NCI-H748 (cell line): ENCODE data around the gene CCN2.

Source experiments
- DNase-seq: peaks from one replicate; lab custom pipeline; 2025; ENCODE audit not compliant: unreplicated experiment; lab: John Stamatoyannopoulos, UW

The CCN2 gene, protein sequence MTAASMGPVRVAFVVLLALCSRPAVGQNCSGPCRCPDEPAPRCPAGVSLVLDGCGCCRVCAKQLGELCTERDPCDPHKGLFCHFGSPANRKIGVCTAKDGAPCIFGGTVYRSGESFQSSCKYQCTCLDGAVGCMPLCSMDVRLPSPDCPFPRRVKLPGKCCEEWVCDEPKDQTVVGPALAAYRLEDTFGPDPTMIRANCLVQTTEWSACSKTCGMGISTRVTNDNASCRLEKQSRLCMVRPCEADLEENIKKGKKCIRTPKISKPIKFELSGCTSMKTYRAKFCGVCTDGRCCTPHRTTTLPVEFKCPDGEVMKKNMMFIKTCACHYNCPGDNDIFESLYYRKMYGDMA

GRCh38 chr6:131950767-131951575, at the start of gene CCN2:
CCN2 (minus strand) TSS chr6:131951372; CDS start chr6:131951172, 200 bp downstream.
- peak; percentile 57 for DNase-seq

DNA sequence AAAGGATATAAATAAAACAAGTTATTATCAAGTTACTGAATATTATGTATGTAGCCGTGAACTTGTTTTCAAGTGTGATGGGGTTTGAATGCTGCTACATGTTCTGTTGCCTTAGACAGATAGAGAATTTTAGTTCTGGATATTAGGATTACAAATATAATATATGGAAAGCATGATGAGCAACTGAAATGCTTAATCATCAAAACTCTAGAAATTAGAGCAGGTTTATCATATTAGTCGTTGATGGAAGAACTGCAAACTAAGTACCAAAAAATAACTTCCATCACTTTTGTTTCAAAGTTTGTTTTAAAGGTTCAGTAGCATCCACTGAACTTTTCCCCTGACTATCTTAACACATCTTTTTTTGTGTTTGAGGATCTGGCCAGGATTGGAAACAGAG, 49.1 kb upstream of the CCN2 start:
- no peak for DNase-seq

DNA sequence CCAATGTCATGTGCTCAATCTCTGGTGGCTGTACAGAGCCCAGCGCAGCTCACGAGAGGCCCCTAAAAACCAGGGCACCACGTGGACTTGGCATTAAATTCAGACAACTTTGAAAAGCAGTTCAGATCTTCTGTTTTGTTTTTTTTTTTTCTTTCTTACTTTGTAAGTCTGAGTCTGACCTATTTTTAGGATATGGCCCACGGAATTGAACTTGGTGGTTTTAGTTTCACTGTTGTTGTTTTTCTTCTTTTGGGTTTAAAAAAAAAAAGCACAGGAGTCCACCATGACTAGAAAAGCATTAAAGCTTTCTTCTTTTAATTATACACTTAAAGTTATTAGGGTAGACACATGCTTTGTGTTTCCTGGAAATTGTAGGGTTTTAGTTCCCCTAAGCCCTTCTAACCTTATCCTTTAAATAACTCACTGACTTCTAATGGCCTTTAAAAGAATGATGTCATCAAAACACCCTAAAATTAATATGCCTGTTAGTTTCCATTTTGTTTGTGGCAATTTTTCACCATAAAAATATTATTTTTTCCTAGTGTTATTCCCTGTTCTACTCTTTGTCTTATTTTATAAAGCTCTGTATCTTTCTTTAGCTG, 48.5 kb upstream of the CCN2 start:
- no peak for DNase-seq

DNA sequence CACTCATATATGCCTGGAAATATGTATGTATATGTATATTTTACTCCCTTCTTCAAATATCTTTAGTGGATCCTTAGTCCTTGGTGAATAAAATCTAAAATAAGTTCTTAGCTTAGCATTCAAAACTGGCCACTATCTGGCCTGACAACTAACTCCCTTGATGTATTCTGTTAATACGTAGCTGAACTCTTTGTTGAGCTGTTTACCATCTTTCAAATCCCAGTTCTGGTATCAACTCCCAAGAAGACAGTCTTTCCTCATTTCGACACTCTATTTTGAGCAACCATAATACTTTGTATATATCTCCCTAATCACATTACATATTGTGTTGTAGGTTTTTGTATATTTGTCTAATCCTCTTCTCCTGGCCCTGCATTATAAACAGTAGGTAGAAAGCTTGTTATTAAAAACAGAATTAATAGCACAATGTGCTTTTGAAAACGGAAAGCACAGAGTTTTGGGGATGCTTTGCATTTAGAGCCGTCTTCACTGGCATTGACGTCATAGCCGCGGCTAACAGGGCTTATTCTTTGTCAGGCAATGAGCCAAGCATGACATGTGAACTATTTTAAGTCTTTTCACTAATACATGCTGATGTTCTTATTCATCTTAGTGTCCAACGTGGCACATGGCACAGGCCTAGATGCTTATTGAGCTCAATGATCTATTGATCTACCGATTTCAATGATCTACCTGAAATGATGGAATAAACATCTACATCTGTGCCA, 47.2 kb upstream of the CCN2 start:
- DNase-seq, result no peak

GRCh38 chr6:131997429-131998153, 46.4 kb upstream of the CCN2 start:
- no peak for DNase-seq

- no peak for DNase-seq
Observed at GRCh38 chr6:131995917-131996316, 44.7 kb upstream of the CCN2 start.

GRCh38 chr6:131992557-131992956, 41.4 kb upstream of the CCN2 start:
- no peak for DNase-seq

- DNase-seq, result no peak
Observed at GRCh38 chr6:131989036-131989435, 37.9 kb upstream of the CCN2 start.

- no peak for DNase-seq
Observed at GRCh38 chr6:131982740-131983259, 31.6 kb upstream of the CCN2 start.

- no peak for DNase-seq
Observed at GRCh38 chr6:131981624-131981978, 30.4 kb upstream of the CCN2 start.

GRCh38 chr6:131980791-131981623, 29.8 kb upstream of the CCN2 start:
- no peak for DNase-seq

DNA sequence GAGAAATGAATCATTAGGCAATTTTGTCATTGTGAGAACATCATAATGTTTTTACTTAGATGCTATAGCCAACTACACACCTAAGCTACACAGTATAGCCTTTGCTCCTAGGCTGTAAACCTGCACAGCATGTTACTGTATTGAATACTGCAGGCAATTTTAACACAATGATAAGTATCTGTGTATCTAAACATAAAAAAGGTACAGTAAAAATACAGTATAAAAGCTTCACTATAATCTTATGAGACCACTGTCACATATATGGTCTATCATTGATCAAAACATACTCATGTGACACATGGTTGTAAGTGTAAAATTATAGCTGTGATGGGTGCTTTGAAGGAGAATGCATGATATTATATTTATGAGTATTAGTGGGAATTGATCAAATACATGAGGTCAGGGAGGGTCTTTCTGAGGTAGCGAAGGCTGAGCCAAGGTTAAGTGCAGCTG, 29.2 kb upstream of the CCN2 start:
- DNase-seq, result no peak

GRCh38 chr6:131979515-131980337, 28.6 kb upstream of the CCN2 start:
- no peak for DNase-seq

DNA sequence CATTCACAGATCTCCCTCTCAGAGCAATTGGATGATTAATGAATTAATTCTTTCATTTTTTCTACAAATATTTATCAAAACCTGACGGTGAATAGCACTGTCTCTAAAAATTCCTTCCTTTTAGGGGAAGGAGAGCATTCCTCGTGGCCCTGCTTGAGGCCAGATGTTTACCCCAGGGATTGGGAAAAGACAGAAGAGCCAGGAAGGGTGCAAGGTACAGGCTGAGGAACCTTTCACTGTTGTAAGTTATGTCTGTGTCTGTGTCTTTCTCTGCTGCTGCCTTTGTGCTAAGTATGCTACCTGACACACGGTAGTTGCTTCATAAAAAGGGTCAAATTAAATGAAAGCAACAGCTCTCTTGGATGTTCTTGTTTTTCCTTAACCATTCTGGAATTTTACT, 27.4 kb upstream of the CCN2 start:
- no peak for DNase-seq

- DNase-seq, result no peak
Observed at GRCh38 chr6:131976545-131977061, 25.4 kb upstream of the CCN2 start.

DNA sequence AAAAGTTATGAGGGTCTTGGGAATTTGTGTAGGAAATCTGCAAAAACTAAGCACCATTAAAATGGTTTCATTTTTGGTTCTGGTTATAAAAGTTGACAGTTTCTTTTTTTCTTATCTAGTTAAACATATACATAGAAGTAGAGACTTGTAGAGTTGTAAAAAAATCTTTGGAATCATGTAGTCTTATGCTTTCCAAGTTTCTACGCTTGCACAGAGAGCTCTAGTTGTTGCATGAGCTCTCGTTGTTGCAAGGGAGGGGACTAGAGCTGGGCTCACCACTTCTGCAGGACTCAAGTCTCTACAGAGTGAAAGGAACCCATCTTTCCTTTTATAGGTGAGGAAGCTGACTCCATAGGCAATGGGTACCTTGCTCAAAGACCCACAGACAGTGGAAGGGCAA, 21.6 kb upstream of the CCN2 start:
- DNase-seq, result no peak

- no peak for DNase-seq
Observed at GRCh38 chr6:131970076-131970859, 19.1 kb upstream of the CCN2 start.

DNA sequence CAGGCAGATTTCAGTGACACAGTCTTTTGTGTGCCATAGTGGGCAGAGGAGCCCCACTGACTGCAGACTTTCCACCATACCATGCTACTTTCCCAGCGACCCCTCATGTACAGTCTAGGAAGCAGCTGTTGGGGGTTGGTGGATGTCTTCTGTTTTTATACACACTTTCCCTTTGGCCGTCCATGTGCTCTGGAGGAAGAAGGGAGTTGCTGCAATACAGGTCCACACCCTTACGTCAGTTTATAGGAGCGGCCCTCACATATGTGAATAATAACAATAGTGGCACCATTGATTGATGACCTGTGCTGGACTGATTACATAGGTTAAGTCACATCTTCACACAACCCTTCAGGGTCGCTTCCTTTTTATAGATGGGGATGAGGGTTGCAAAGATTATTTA, 17.5 kb upstream of the CCN2 start:
- peak; percentile 7 for DNase-seq
